GM12878 (cell line): ENCODE measurements around the gene GANAB. TPM values are rescaled to one million over a fixed set of nuclear protein-coding genes. Genes with fewer than 3 reads are reported as not detected.
A peak's percentile ranks its signal among the peaks of the same experiment; 100 is the strongest.
"Not testable (repeated sequence)": the region's sequence is repeated elsewhere in the genome, so short reads cannot be mapped to it uniquely, and the experiment has no call there.

ENCODE experiments used
- ATAC-seq: fragments of 200-7000 bp; cut with Tn5 transposase; 3 replicates; pipeline ENCODE4 v1.9.1; 2020; ENCODE audit warnings: mild to moderate bottlenecking, moderate library complexity
- BruUV-seq: library from RNA; stranded (reverse); fragments of 400-500 nt; replicated peaks from 2 replicates; lab custom pipeline; 2021; lab: Mats Ljungman, UMichigan
- CTCF ChIA-PET: fragments of 300-600 bp; sonication (Branson Sonifier 250); formaldehyde crosslinking; extraction: SDS; loops from one replicate; lab custom pipeline; 2021; ENCODE audit warnings: inconsistent platforms; lab: Yijun Ruan, JAX
- POLR2A ChIA-PET: fragments of 350-600 bp; formaldehyde crosslinking; extraction: SDS; loops from one replicate; lab custom pipeline; 2021; ENCODE audit warnings: inconsistent platforms; lab: Charles Lee
- RAD21 ChIA-PET: fragments of 300-600 bp; sonication (Branson Sonifier 250); formaldehyde crosslinking; loops from one replicate; lab custom pipeline; 2023; ENCODE audit warnings: antibody characterized with exemption; ENCODE audit not compliant: unreplicated experiment; lab: Charles Lee
- SMC1A ChIA-PET: fragments of 300-600 bp; sonication (Branson Sonifier 250); formaldehyde crosslinking; loops from one replicate; lab custom pipeline; 2023; ENCODE audit not compliant: unreplicated experiment, uncharacterized antibody; lab: Charles Lee
- DNase-seq: peaks from one replicate; pipeline ENCODE4 v3.0.0-alpha.2; 2011; ENCODE audit warnings: low read depth, low spot score
- FAIRE-seq: peaks from 3 replicates; lab custom pipeline; 2011; peaks lifted over from hg19 to GRCh38; lab: Jason Lieb, UNC
- H2AFZ ChIP-seq: 2 replicates; pipeline ENCODE4 v1.6.0; 2011; ENCODE audit warnings: low read depth, low read length, control low read depth; ENCODE audit not compliant: control insufficient read depth
- H3K27ac ChIP-seq: 2 replicates; pipeline ENCODE4 v1.5.1; 2011; ENCODE audit warnings: control low read depth; ENCODE audit not compliant: control insufficient read depth, insufficient read depth
- H3K27me3 ChIP-seq, 2 experiments: replicated peaks in 1 of 2; 2 replicates each; pipeline versions ENCODE4 v1.6.0 to v1.6.1; 2011; ENCODE audit warnings: low read length in 1 of 2; ENCODE audit not compliant: control insufficient read depth in 2 of 2, insufficient read depth in 2 of 2
- H3K36me3 ChIP-seq, 2 experiments: 2 replicates each; pipeline ENCODE4 v1.5.1; 2011; ENCODE audit warnings: low read length in 1 of 2; ENCODE audit not compliant: control insufficient read depth in 2 of 2, insufficient read depth in 2 of 2
- H3K4me1 ChIP-seq: 2 replicates; pipeline ENCODE4 v1.6.1; 2011; ENCODE audit warnings: mild to moderate bottlenecking, low read length, moderate library complexity, mixed read lengths; ENCODE audit not compliant: control insufficient read depth, insufficient read depth
- H3K4me2 ChIP-seq: 2 replicates; pipeline ENCODE4 v1.6.0; 2011; ENCODE audit warnings: control low read depth; ENCODE audit not compliant: control insufficient read depth, insufficient read depth
- H3K4me3 ChIP-seq: fragments of 200-600 bp; sonication (generic); 2 replicates; pipeline ENCODE4 v1.5.1; 2016
- H3K79me2 ChIP-seq: 2 replicates; pipeline ENCODE4 v1.6.0; 2011; ENCODE audit warnings: low read length; ENCODE audit not compliant: control insufficient read depth, insufficient read depth
- H3K9ac ChIP-seq: 2 replicates; pipeline ENCODE4 v1.8.0; 2011; ENCODE audit warnings: low read length, control low read depth, mixed read lengths; ENCODE audit not compliant: control insufficient read depth, insufficient read depth
- H3K9me3 ChIP-seq: replicated peaks from 3 replicates; pipeline ENCODE4 v1.5.1; 2011; ENCODE audit warnings: mild to moderate bottlenecking, low read length; ENCODE audit not compliant: control insufficient read depth, insufficient read depth
- H4K20me1 ChIP-seq: 2 replicates; pipeline ENCODE4 v1.6.0; 2011; ENCODE audit not compliant: control insufficient read depth, insufficient read depth
- EED ChIP-seq: sonication (generic); IDR thresholded peaks from 2 replicates; pipeline ENCODE4 v1.6.1; 2016; ENCODE audit warnings: antibody characterized with exemption, low read depth
- MLLT1 ChIP-seq: fragments of 450-650 bp; IDR thresholded peaks from 2 replicates; pipeline ENCODE4 v1.6.1; 2016; ENCODE audit warnings: mild to moderate bottlenecking
- WRNIP1 ChIP-seq: IDR thresholded peaks from 2 replicates; pipeline ENCODE4 v1.6.1; 2011; ENCODE audit warnings: low read depth, low read length, improper control_type of control experiment, borderline replicate concordance
- WGBS: methylation state at CpG from one replicate; pipeline ENCODE4 v1.1.6; 2016; ENCODE audit warnings: low lambda C conversion rate; ENCODE audit not compliant: insufficient replicate concordance, insufficient coverage; ENCODE audit errors: missing lambda C conversion rate; 5-methylcytosine and 5-hydroxymethylcytosine counted together
- in situ Hi-C: fragments of 300-500 bp; cut with MboI; formaldehyde crosslinking; loops from 9 replicates; pipeline ENCODE4 v1.14.3; 2018; ENCODE audit warnings: mixed read lengths
- intact Hi-C: fragments of 100-400 bp; cut with micrococcal nuclease; formaldehyde crosslinking; loops from one replicate; pipeline ENCODE4 v1.14.2; 2022; ENCODE audit not compliant: unreplicated experiment
- polyA plus RNA-seq, 11 experiments: library from polyadenylated mRNA; depleted of rRNA in 4 of 11; unstranded in 6 of 11; stranded (reverse) in 5 of 11; fragments of >200 nt; fragmentation: Nextera tagmentation in 4 of 11; fragmentation: Illumina TruSeq in 1 of 11; extraction: Ambion mirVana in 4 of 11; extraction: Trizol in 1 of 11; gene quantifications; 1 replicate in 1 of 11; 2 replicates in 10 of 11; pipeline versions ENCODE4 v1.2.1 to v1.2.3, GENCODE V29; 2011 to 2016; ENCODE audit warnings: inconsistent platforms in 2 of 11, missing spikeins in 2 of 11, low read depth in 1 of 11
- total RNA-seq, 4 experiments: library from RNA; depleted of rRNA in 3 of 4; stranded (reverse); fragments of >200 nt in 3 of 4; fragmentation: Illumina TruSeq in 1 of 4; extraction: Trizol in 1 of 4; gene quantifications; 2 replicates each; pipeline versions ENCODE4 v1.2.1 to v1.2.3, GENCODE V29; 2013 to 2021
- TF ChIP-seq, protein P1 (sequence below): IDR thresholded peaks from 2 replicates; pipeline ENCODE4 v1.6.1; 2012; ENCODE audit warnings: mild to moderate bottlenecking, low read depth, low read length

The GANAB gene
- total and polyA plus RNA-seq, 10 of the 15 experiments (the other 5 are each of a cell fraction or from before 2014, with no cell fraction given): 4.5 to 175 (median 102) TPM

DNA sequence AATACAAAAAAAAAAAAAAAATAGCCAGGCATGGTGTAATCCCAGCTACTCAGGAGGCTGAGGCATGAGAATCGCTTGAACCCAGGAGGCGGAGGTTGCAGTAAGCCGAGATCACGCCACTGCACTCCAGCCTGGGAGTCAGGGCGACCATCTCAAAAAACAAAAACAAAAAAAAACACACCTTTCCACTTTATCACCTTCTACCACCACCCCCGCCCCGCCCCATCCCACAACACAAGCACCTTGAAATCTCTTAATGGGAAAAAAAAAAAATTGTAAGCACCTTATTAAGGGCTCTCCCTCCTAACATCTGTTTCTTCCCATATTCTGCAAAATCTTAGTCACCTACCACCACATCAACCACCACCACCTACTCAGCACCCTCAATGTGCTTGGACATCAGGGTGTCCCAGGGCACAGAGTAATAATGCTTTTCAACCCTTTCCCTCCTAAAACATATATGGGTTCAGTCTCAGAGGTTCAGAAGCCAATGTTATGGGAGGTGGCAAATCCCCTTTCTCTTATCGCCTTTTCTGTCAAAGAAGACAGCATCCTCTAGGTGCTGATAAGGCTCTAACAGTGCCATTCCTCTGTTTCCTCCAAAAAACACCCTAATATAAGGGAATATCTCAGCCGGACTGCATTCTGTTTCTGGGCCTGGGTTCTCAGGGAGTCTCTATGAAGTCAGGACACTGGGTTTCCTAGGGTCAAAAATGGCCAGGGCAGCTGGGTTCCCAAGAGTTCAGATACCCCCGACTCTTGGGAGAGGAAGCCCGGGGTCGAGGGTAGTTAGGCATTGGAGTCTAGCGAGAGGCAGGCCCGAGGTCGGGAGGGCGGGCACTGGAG is 6.0 kb upstream of the GANAB start:
- 14% methylated on average over 16 of the region's 16 CpGs for WGBS
- Histone ChIP-seq H2AFZ (peak overlapping the region; percentile 82), H3K9me3 (no peaks in the 10 kb centered on the region), H4K20me1 (no peaks in the 10 kb centered on the region; the same call in 1 of the 2 replicates), H3K4me2 (peak overlapping the region; percentile 83), H3K79me2 (peaks cover 23% of the 10 kb centered on the region), H3K4me3 (peak overlapping the region; percentile 98), H3K4me1 (peaks cover 6% of the 10 kb centered on the region), H3K36me3 (peaks cover 5 to 13% of the 10 kb centered on the region in 2 experiments; a peak in 2 of 4 replicates), H3K27me3 (no peaks in the 10 kb centered on the region), H3K27ac (peak overlapping the region; percentile 93), H3K9ac (peak overlapping the region; percentile 97)
- no peak for DNase-seq
- ChIA-PET CTCF (interaction anchor here (1.0 kb wide), 2 partner anchors 13 to 61 kb away, joined by 3 to 4 read pairs; partner anchors contain the start of genes C11orf98, CSKMT and TUT1), POLR2A (interaction anchor here (0.7 to 14.6 kb wide), 12 partner anchors 11 to 206 kb away, joined by 3 to 295 read pairs (median 4); partner anchors contain the start of genes B3GAT3, C11orf98, CSKMT and HNRNPUL2), RAD21 (interaction anchor here (1.0 to 1.4 kb wide), 3 partner anchors 12 to 60 kb away, joined by 4 to 26 read pairs (median 5); partner anchors contain the start of genes B3GAT3, C11orf98 and CSKMT), SMC1A (interaction anchor here (1.0 to 5.0 kb wide), 4 partner anchors 12 to 75 kb away, joined by 3 to 41 read pairs (median 4); partner anchors contain the start of genes C11orf98, CSKMT, HNRNPUL2 and TTC9C)
- no peak for FAIRE-seq
- BruUV-seq: TSS peak; percentile 85
- in situ Hi-C loops: no loop called here
- peak; percentile 16 for ATAC-seq
- TF ChIP-seq, protein P1, sequence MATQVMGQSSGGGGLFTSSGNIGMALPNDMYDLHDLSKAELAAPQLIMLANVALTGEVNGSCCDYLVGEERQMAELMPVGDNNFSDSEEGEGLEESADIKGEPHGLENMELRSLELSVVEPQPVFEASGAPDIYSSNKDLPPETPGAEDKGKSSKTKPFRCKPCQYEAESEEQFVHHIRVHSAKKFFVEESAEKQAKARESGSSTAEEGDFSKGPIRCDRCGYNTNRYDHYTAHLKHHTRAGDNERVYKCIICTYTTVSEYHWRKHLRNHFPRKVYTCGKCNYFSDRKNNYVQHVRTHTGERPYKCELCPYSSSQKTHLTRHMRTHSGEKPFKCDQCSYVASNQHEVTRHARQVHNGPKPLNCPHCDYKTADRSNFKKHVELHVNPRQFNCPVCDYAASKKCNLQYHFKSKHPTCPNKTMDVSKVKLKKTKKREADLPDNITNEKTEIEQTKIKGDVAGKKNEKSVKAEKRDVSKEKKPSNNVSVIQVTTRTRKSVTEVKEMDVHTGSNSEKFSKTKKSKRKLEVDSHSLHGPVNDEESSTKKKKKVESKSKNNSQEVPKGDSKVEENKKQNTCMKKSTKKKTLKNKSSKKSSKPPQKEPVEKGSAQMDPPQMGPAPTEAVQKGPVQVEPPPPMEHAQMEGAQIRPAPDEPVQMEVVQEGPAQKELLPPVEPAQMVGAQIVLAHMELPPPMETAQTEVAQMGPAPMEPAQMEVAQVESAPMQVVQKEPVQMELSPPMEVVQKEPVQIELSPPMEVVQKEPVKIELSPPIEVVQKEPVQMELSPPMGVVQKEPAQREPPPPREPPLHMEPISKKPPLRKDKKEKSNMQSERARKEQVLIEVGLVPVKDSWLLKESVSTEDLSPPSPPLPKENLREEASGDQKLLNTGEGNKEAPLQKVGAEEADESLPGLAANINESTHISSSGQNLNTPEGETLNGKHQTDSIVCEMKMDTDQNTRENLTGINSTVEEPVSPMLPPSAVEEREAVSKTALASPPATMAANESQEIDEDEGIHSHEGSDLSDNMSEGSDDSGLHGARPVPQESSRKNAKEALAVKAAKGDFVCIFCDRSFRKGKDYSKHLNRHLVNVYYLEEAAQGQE: no peak
- TF ChIP-seq WRNIP1 (no peak), EED (no peak), MLLT1 (0 out of 2 replicates have a peak, but pooled peaks have one; percentile 26)
- intact Hi-C loops: loop anchor here (1.0 kb wide), 1 partner anchor 12 kb away; no protein-coding TSS in a partner anchor

- DNase-seq, H3K27me3 ChIP-seq, intact Hi-C loops, H2AFZ ChIP-seq, H3K4me3 ChIP-seq, H4K20me1 ChIP-seq, H3K9me3 ChIP-seq, H3K9ac ChIP-seq, ATAC-seq, BruUV-seq, FAIRE-seq, H3K4me2 ChIP-seq, in situ Hi-C loops, H3K4me1 ChIP-seq, H3K27ac ChIP-seq: not testable (repeated sequence)
- WGBS: 91% methylated on average over 12 of the region's 12 CpGs
- Histone ChIP-seq H3K36me3 (peaks cover 5 to 13% of the 10 kb centered on the region in 2 experiments; a peak in 3 of 4 replicates), H3K79me2 (peaks cover 35% of the 10 kb centered on the region)
- ChIA-PET POLR2A (interaction anchor here (1.0 to 14.6 kb wide), 3 partner anchors 20 to 73 kb away, joined by 3 to 295 read pairs (median 4); partner anchors contain the start of genes C11orf98, CSKMT, LBHD1 and UQCC3), RAD21 (interaction anchor here (1.1 to 1.3 kb wide), 2 partner anchors 22 to 226 kb away, joined by 3 to 4 read pairs; partner anchors contain the start of genes LBHD1 and UQCC3), SMC1A (interaction anchor here (0.6 to 1.6 kb wide), 4 partner anchors 14 to 70 kb away, joined by 3 to 6 read pairs (median 4); partner anchors contain the start of genes C11orf98, LBHD1, TUT1 and UQCC3), CTCF (interaction anchor here (1.0 to 1.2 kb wide), 4 partner anchors 24 to 226 kb away, joined by 3 to 4 read pairs (median 4); no protein-coding TSS in a partner anchor)
Measured at GRCh38 chr11:62650283-62650682, 3.9 kb upstream of the GANAB start.
